ENCODE data around the gene CARMIL3.

CARMIL3 gene

GRCh38 chr14:24095271-24096068 lies 43.7 kb downstream of the CARMIL3 start:
- peak overlapping the region; percentile 93 to 98 for H3K9ac ChIP-seq (ENCODE audit: low read depth in 1 of 2, low read length in 2 of 2)
- H3K4me3 ChIP-seq (ENCODE audit: low read length in 2 of 2) = peak overlapping the region; percentile 85 to 92
- peaks cover 21 to 28% of the 10 kb centered on the region in 2 donors for H3K36me3 ChIP-seq (ENCODE audit: control insufficient read depth in 2 of 2, insufficient read depth in 2 of 2, low read length in 2 of 2)
- H3K4me1 ChIP-seq (ENCODE audit: control insufficient read depth in 2 of 2, insufficient read depth in 2 of 2, low read length in 2 of 2) = peaks cover 13 to 29% of the 10 kb centered on the region in 2 donors
- no peaks in the 10 kb centered on the region for H3K27me3 ChIP-seq (ENCODE audit: control insufficient read depth in 2 of 2, insufficient read depth in 2 of 2, low read length in 2 of 2)
- H3K9me3 ChIP-seq (ENCODE audit: control insufficient read depth in 2 of 2, low read length in 2 of 2) = no peaks in the 10 kb centered on the region
- peak overlapping the region; percentile 99 for H3K27ac ChIP-seq (ENCODE audit: low read depth in 2 of 2, low read length in 2 of 2)

- Histone ChIP-seq H3K9ac (ENCODE audit: low read depth in 1 of 2, low read length in 2 of 2) (no peak overlapping the region), H3K27ac (ENCODE audit: low read depth in 2 of 2, low read length in 2 of 2) (no peak overlapping the region), H3K4me3 (ENCODE audit: low read length in 2 of 2) (no peak overlapping the region), H3K4me1 (ENCODE audit: control insufficient read depth in 2 of 2, insufficient read depth in 2 of 2, low read length in 2 of 2) (peaks cover 13 to 28% of the 10 kb centered on the region in 2 donors), H3K9me3 (ENCODE audit: control insufficient read depth in 2 of 2, low read length in 2 of 2) (no peaks in the 10 kb centered on the region), H3K36me3 (ENCODE audit: control insufficient read depth in 2 of 2, insufficient read depth in 2 of 2, low read length in 2 of 2) (peaks cover 32 to 38% of the 10 kb centered on the region in 2 donors), H3K27me3 (ENCODE audit: control insufficient read depth in 2 of 2, insufficient read depth in 2 of 2, low read length in 2 of 2) (no peaks in the 10 kb centered on the region)
Measured at GRCh38 chr14:24096545-24097181, 44.9 kb downstream of the CARMIL3 start.

DNA sequence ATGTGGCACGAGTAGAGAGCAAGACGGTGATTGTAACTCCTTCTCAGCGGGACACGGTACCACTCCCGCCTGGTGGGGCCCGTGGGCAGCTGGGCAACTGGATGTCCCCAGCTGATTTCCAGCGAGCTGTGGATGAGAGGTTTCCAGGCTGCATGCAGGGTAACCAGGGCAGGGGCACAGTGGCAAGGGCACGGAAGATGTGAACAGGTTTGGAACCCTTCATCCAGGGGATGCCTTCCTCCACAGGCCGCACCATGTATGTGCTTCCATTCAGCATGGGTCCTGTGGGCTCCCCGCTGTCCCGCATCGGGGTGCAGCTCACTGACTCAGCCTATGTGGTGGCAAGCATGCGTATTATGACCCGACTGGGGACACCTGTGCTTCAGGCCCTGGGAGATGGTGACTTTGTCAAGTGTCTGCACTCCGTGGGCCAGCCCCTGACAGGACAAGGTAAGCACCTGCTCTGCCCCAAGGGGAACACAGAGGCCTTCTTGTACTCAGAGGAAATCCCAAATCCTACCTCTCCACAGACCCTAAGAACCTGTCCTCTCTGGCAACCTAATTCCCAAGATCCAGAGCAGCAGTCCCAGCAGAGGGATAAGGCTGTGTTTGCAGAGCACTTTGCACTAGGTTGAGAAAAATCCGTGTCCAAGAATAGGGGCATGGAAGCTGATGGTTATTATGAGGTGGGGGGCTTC lies 46.6 kb downstream of the CARMIL3 start:
- H3K27ac ChIP-seq (ENCODE audit: low read depth in 2 of 2, low read length in 2 of 2) = no peak overlapping the region
- H3K9me3 ChIP-seq (ENCODE audit: control insufficient read depth in 2 of 2, low read length in 2 of 2) = no peaks in the 10 kb centered on the region
- no peak overlapping the region for H3K4me3 ChIP-seq (ENCODE audit: low read length in 2 of 2)
- H3K27me3 ChIP-seq (ENCODE audit: control insufficient read depth in 2 of 2, insufficient read depth in 2 of 2, low read length in 2 of 2) = no peaks in the 10 kb centered on the region
- H3K9ac ChIP-seq (ENCODE audit: low read depth in 1 of 2, low read length in 2 of 2) = no peak overlapping the region
- peaks cover 40 to 49% of the 10 kb centered on the region in 2 donors for H3K36me3 ChIP-seq (ENCODE audit: control insufficient read depth in 2 of 2, insufficient read depth in 2 of 2, low read length in 2 of 2)
- H3K4me1 ChIP-seq (ENCODE audit: control insufficient read depth in 2 of 2, insufficient read depth in 2 of 2, low read length in 2 of 2) = peaks cover 12 to 15% of the 10 kb centered on the region in 2 donors

DNA sequence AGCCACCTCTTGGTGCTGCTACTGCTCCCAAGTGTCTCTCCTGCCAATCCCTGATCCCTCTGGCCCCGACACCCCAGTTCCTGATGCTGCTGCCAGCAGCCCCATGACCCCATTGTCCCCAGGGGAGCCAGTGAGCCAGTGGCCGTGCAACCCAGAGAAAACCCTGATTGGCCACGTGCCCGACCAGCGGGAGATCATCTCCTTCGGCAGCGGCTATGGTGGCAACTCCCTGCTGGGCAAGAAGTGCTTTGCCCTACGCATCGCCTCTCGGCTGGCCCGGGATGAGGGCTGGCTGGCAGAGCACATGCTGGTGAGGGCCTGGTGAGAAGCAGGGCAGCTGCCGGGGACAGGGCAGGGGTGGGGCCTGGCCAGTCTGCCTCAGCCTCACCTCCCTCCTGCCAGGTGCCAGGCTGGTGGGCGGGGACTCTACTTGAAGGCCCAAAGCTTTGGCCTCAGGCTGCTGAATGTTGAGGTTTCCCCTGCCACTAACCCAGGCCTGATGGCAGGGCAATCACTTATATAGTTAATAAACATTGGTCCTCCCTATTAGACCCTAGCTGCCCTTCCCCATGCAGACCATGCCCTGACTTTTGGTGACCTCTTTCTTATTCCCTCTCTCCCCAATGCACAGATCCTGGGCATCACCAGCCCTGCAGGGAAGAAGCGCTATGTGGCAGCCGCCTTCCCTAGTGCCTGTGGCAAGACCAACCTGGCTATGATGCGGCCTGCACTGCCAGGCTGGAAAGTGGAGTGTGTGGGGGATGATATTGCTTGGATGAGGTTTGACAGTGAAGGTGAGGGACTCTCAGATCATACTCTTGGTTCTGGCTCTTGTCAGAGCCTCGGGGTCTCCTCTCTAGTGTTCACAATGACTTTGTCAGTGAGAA lies 47.4 kb downstream of the CARMIL3 start:
- Histone ChIP-seq H3K4me3 (ENCODE audit: low read length in 2 of 2) (no peak overlapping the region), H3K27me3 (ENCODE audit: control insufficient read depth in 2 of 2, insufficient read depth in 2 of 2, low read length in 2 of 2) (no peaks in the 10 kb centered on the region), H3K27ac (ENCODE audit: low read depth in 2 of 2, low read length in 2 of 2) (no peak overlapping the region), H3K9me3 (ENCODE audit: control insufficient read depth in 2 of 2, low read length in 2 of 2) (no peaks in the 10 kb centered on the region), H3K9ac (ENCODE audit: low read depth in 1 of 2, low read length in 2 of 2) (no peak overlapping the region), H3K36me3 (ENCODE audit: control insufficient read depth in 2 of 2, insufficient read depth in 2 of 2, low read length in 2 of 2) (peaks cover 45 to 55% of the 10 kb centered on the region in 2 donors), H3K4me1 (ENCODE audit: control insufficient read depth in 2 of 2, insufficient read depth in 2 of 2, low read length in 2 of 2) (peaks cover 9 to 10% of the 10 kb centered on the region in 2 donors)

DNA sequence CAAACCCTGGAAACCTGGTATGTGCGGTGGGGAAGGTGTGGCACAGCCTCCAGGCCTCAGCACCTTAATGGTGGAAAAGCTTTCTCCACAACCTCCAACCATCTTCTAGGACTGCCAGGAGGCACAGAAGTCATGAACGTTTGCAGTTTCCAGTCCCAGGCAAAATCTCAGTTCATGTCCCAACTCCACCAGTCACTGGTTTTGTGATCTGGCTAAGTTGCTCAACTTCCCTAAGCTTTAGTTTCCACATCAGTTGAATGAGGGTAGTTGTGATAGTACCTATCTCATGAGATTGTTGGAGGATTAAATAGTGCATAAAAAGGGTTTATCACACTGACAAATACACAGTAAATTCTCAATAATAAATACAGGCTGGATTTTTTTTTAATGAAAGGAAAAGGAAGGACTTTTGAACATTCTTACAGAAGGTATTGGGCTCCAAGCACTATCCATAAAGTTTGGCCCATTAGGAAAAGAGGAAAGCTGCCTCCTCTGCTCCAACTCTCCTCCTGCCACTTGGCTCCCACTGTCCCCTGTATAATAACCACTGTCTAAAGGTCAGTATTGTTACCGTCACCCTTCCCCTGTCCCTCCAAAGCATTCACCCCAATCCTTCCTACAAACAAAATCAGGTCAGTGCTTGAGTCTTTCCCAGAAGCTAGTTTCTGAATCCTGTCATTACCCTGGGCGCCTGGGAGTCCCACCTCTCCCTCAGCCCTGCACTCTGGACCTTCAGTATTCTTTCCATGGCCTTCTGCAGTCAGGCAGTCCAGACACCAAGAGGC lies 48.6 kb downstream of the CARMIL3 start:
- peaks cover 4 to 5% of the 10 kb centered on the region in 2 donors for H3K4me1 ChIP-seq (ENCODE audit: control insufficient read depth in 2 of 2, insufficient read depth in 2 of 2, low read length in 2 of 2)
- no peaks in the 10 kb centered on the region for H3K27me3 ChIP-seq (ENCODE audit: control insufficient read depth in 2 of 2, insufficient read depth in 2 of 2, low read length in 2 of 2)
- no peak overlapping the region for H3K27ac ChIP-seq (ENCODE audit: low read depth in 2 of 2, low read length in 2 of 2)
- no peaks in the 10 kb centered on the region for H3K9me3 ChIP-seq (ENCODE audit: control insufficient read depth in 2 of 2, low read length in 2 of 2)
- H3K36me3 ChIP-seq (ENCODE audit: control insufficient read depth in 2 of 2, insufficient read depth in 2 of 2, low read length in 2 of 2) = peaks cover 45 to 55% of the 10 kb centered on the region in 2 donors
- H3K9ac ChIP-seq (ENCODE audit: low read depth in 1 of 2, low read length in 2 of 2) = no peak overlapping the region
- H3K4me3 ChIP-seq (ENCODE audit: low read length in 2 of 2) = no peak overlapping the region

GRCh38 chr14:24100982-24101494 lies 49.2 kb downstream of the CARMIL3 start:
- no peak overlapping the region for H3K9ac ChIP-seq (ENCODE audit: low read depth in 1 of 2, low read length in 2 of 2)
- no peak overlapping the region for H3K4me3 ChIP-seq (ENCODE audit: low read length in 2 of 2)
- peaks cover 45 to 55% of the 10 kb centered on the region in 2 donors for H3K36me3 ChIP-seq (ENCODE audit: control insufficient read depth in 2 of 2, insufficient read depth in 2 of 2, low read length in 2 of 2)
- H3K27ac ChIP-seq (ENCODE audit: low read depth in 2 of 2, low read length in 2 of 2) = no peak overlapping the region
- no peaks in the 10 kb centered on the region for H3K9me3 ChIP-seq (ENCODE audit: control insufficient read depth in 2 of 2, low read length in 2 of 2)
- H3K4me1 ChIP-seq (ENCODE audit: control insufficient read depth in 2 of 2, insufficient read depth in 2 of 2, low read length in 2 of 2) = no peaks in the 10 kb centered on the region
- no peaks in the 10 kb centered on the region for H3K27me3 ChIP-seq (ENCODE audit: control insufficient read depth in 2 of 2, insufficient read depth in 2 of 2, low read length in 2 of 2)

- Histone ChIP-seq H3K9ac (ENCODE audit: low read depth in 1 of 2, low read length in 2 of 2) (no peak overlapping the region), H3K36me3 (ENCODE audit: control insufficient read depth in 2 of 2, insufficient read depth in 2 of 2, low read length in 2 of 2) (peaks cover 45 to 51% of the 10 kb centered on the region in 2 donors), H3K27ac (ENCODE audit: low read depth in 2 of 2, low read length in 2 of 2) (no peak overlapping the region), H3K4me1 (ENCODE audit: control insufficient read depth in 2 of 2, insufficient read depth in 2 of 2, low read length in 2 of 2) (no peaks in the 10 kb centered on the region), H3K4me3 (ENCODE audit: low read length in 2 of 2) (no peak overlapping the region), H3K9me3 (ENCODE audit: control insufficient read depth in 2 of 2, low read length in 2 of 2) (no peaks in the 10 kb centered on the region), H3K27me3 (ENCODE audit: control insufficient read depth in 2 of 2, insufficient read depth in 2 of 2, low read length in 2 of 2) (no peaks in the 10 kb centered on the region)
Measured at GRCh38 chr14:24102357-24103048, 50.7 kb downstream of the CARMIL3 start.

GRCh38 chr14:24103451-24103850 lies 51.6 kb downstream of the CARMIL3 start:
- H3K4me3 ChIP-seq (ENCODE audit: low read length in 2 of 2) = no peak overlapping the region
- H3K36me3 ChIP-seq (ENCODE audit: control insufficient read depth in 2 of 2, insufficient read depth in 2 of 2, low read length in 2 of 2) = peaks cover 39 to 46% of the 10 kb centered on the region in 2 donors
- H3K27me3 ChIP-seq (ENCODE audit: control insufficient read depth in 2 of 2, insufficient read depth in 2 of 2, low read length in 2 of 2) = no peaks in the 10 kb centered on the region
- H3K27ac ChIP-seq (ENCODE audit: low read depth in 2 of 2, low read length in 2 of 2) = no peak overlapping the region
- no peak overlapping the region for H3K9ac ChIP-seq (ENCODE audit: low read depth in 1 of 2, low read length in 2 of 2)
- no peaks in the 10 kb centered on the region for H3K4me1 ChIP-seq (ENCODE audit: control insufficient read depth in 2 of 2, insufficient read depth in 2 of 2, low read length in 2 of 2)
- no peaks in the 10 kb centered on the region for H3K9me3 ChIP-seq (ENCODE audit: control insufficient read depth in 2 of 2, low read length in 2 of 2)

Measured in mucosa of rectum (tissue), 2 donors.